GM23338 (cell line): ENCODE data around the gene FARP1.

Source experiments
- CREB1 ChIP-seq: fragments of 250-450 bp; sonication (Bioruptor Pico); IDR thresholded peaks from 2 replicates; pipeline ENCODE4 v1.5.0; 2020; ENCODE audit warnings: low read depth, mild to moderate bottlenecking, moderate library complexity
- CTCF ChIP-seq, 2 experiments: fragments of 200-600 bp in 1 of 2; sonication (generic) in 1 of 2; conservative IDR thresholded peaks; 2 replicates each; pipeline versions ENCODE4 v1.5.1 to v1.6.1; 2016 to 2017; ENCODE audit warnings: antibody characterized with exemption in 2 of 2, low read depth in 2 of 2, mild to moderate bottlenecking in 2 of 2, moderate library complexity in 1 of 2
- ETS1 ChIP-seq: IDR thresholded peaks from 2 replicates; pipeline ENCODE4 v1.6.1; 2016; ENCODE audit warnings: antibody characterized with exemption
- EZH2 ChIP-seq: fragments of 200-600 bp; sonication (generic); IDR thresholded peaks from one replicate; pipeline ENCODE4 v1.8.0; 2017; ENCODE audit warnings: antibody characterized with exemption, mild to moderate bottlenecking, low read depth; ENCODE audit not compliant: unreplicated experiment
- EZH2phosphoT487 ChIP-seq: fragments of 200-600 bp; sonication (generic); IDR thresholded peaks from one replicate; pipeline ENCODE4 v1.8.1; 2018; ENCODE audit warnings: antibody characterized with exemption; ENCODE audit not compliant: unreplicated experiment
- JUNB ChIP-seq: IDR thresholded peaks from one replicate; pipeline ENCODE4 v1.6.1; 2016; ENCODE audit warnings: antibody characterized with exemption; ENCODE audit not compliant: unreplicated experiment
- NANOG ChIP-seq: IDR thresholded peaks from 2 replicates; pipeline ENCODE4 v1.6.1; 2016; ENCODE audit warnings: antibody characterized with exemption, borderline replicate concordance
- POLR2AphosphoS5 ChIP-seq: IDR thresholded peaks from 2 replicates; pipeline ENCODE4 v1.6.1; 2016; ENCODE audit warnings: antibody characterized with exemption, low read depth
- REST ChIP-seq: IDR thresholded peaks from one replicate; pipeline ENCODE4 v1.6.1; 2018; ENCODE audit warnings: antibody characterized with exemption; ENCODE audit not compliant: unreplicated experiment
- STAT1 ChIP-seq: IDR thresholded peaks from one replicate; pipeline ENCODE4 v1.6.1; 2016; ENCODE audit warnings: antibody characterized with exemption; ENCODE audit not compliant: unreplicated experiment

- TF ChIP-seq CTCF (conservative IDR thresholded peaks at IDR 0.05; ENCODE audit: low read depth in 2 of 2) (no peak), POLR2AphosphoS5 (no peak), EZH2 (no peak), EZH2phosphoT487 (no peak), CREB1 (CRISPR knock-in tag) (no peak), STAT1 (no peak), NANOG (no peak), ETS1 (no peak), JUNB (no peak), REST (no peak)
Measured at GRCh38 chr13:98251708-98252107, 108.8 kb downstream of the FARP1 start.
